OCI-LY3 (cell line): ENCODE data around the gene WTAP.
A peak's percentile ranks its signal among the peaks of the same experiment; 100 is the strongest.

ENCODE experiments used
- H2AFZ ChIP-seq: fragments of 200-600, 300-600 bp; shearing (Covaris generic); 2 replicates; pipeline ENCODE4 v1.6.0; 2014; ENCODE audit warnings: antibody characterized with exemption, low read depth, low read length
- H3K27ac ChIP-seq: fragments of 200-600, 300-600 bp; sonication (generic); 2 replicates; pipeline ENCODE4 v1.5.1; 2014; ENCODE audit warnings: mild to moderate bottlenecking, low read length, moderate library complexity, mixed read lengths
- H3K27me3 ChIP-seq: fragments of 200-600, 300-600 bp; sonication (generic); 2 replicates; pipeline ENCODE4 v1.6.1; 2014; ENCODE audit warnings: low read depth, low read length, mixed read lengths
- H3K36me3 ChIP-seq: fragments of 200-600, 300-600 bp; sonication (generic); replicated peaks from 2 replicates; pipeline ENCODE3; 2014; ENCODE audit warnings: low read depth, low read length, mixed read lengths
- H3K4me1 ChIP-seq: fragments of 300-600, 200-600 bp; sonication (generic); 2 replicates; pipeline ENCODE4 v1.6.1; 2014; ENCODE audit warnings: low read length, mixed read lengths
- H3K4me2 ChIP-seq: fragments of 200-600, 300-600 bp; sonication (generic); 2 replicates; pipeline ENCODE4 v1.6.1; 2014; ENCODE audit warnings: low read length, mixed read lengths
- H3K4me3 ChIP-seq: fragments of 300-600, 200-600 bp; sonication (generic); 2 replicates; pipeline ENCODE4 v1.5.1; 2014; ENCODE audit warnings: antibody characterized with exemption, mild to moderate bottlenecking, low read length, moderate library complexity
- H3K79me2 ChIP-seq: fragments of 300-600, 200-600 bp; shearing (Covaris generic); 2 replicates; pipeline ENCODE4 v1.6.1; 2014; ENCODE audit warnings: mild to moderate bottlenecking, low read length, mixed read lengths
- H3K9ac ChIP-seq: fragments of 300-600, 200-600 bp; shearing (Covaris generic); 2 replicates; pipeline ENCODE4 v1.6.0; 2014; ENCODE audit warnings: mild to moderate bottlenecking, low read length, moderate library complexity
- H3K9me3 ChIP-seq: fragments of 200-600, 300-600 bp; shearing (Covaris generic); 2 replicates; pipeline ENCODE4 v1.6.1; 2014; ENCODE audit warnings: low read length, mixed read lengths; ENCODE audit not compliant: insufficient read depth
- H4K20me1 ChIP-seq: fragments of 200-600, 300-600 bp; sonication (generic); 2 replicates; pipeline ENCODE4 v1.6.1; 2016; ENCODE audit warnings: low read length, mixed read lengths; ENCODE audit not compliant: insufficient read depth
- CTCF ChIP-seq: fragments of 200-600, 300-600 bp; sonication (generic); IDR thresholded peaks from 2 replicates; pipeline ENCODE4 v1.5.1; 2014; ENCODE audit warnings: antibody characterized with exemption, low read length, low read depth
- EZH2phosphoT487 ChIP-seq: fragments of 200-600 bp; shearing (Covaris generic); IDR thresholded peaks from 2 replicates; pipeline ENCODE4 v1.6.1; 2018; ENCODE audit warnings: antibody characterized with exemption, mixed run types, low read depth

WTAP gene

DNA sequence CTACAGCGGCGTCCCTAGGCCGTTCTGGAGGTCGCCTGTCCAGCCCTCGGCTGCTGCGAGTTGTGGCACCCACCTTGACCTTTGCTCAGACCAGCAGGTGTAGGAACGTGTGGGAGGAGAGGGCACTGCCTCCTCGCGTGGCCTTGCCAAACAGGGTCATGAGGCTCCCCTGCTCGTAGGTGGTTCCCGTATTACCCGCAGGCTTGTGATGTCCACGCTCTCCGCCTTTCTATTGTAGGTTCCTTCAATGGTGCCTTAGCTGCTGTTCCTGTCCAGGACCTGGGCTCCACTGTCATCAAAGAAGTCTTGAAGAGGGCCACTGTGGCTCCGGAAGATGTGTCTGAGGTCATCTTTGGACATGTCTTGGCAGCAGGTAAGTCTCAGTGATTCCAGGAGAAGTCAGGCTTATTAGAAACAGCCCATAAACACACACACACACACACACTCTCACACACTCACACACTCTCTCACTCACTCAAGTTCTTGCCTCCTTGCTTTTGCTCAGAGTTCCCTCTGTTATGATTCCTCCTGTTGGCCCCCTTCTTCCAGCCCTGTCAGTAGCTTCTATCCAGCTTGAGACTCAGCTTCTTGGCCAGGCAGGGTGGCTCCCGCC is 35.5 kb downstream of the WTAP start:
- Histone ChIP-seq H3K79me2 (peaks cover 25% of the 10 kb centered on the region), H3K9ac (peak overlapping the region; percentile 100), H3K36me3 (peaks cover 40% of the 10 kb centered on the region), H3K27me3 (no peaks in the 10 kb centered on the region), H3K9me3 (no peaks in the 10 kb centered on the region), H3K4me1 (peaks cover 12% of the 10 kb centered on the region), H4K20me1 (no peaks in the 10 kb centered on the region), H2AFZ (no peak overlapping the region), H3K27ac (peak overlapping the region; percentile 98), H3K4me2 (peak overlapping the region; percentile 89), H3K4me3 (peak overlapping the region; percentile 99)
- TF ChIP-seq CTCF = no peak
- TF ChIP-seq EZH2phosphoT487 = no peak

DNA sequence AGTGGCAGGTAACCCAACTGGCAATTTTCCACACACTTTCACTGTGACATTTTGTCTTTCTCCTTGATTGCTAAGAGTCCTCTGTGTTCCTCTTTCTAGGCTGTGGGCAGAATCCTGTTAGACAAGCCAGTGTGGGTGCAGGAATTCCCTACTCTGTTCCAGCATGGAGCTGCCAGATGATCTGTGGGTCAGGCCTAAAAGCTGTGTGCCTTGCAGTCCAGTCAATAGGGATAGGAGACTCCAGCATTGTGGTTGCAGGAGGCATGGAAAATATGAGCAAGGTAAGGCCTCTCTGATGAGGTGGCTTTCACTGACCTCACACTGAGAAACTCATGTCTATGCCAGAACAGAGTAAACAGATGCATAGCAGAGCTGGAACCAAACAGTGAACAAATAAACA is 39.6 kb downstream of the WTAP start:
- Histone ChIP-seq H3K4me2 (no peak overlapping the region), H3K4me1 (peaks cover 4% of the 10 kb centered on the region; the same call in 1 of the 2 replicates), H3K27ac (no peak overlapping the region), H3K79me2 (peaks cover 11% of the 10 kb centered on the region; the same call in 1 of the 2 replicates), H3K9ac (no peak overlapping the region), H3K27me3 (no peaks in the 10 kb centered on the region), H3K9me3 (no peaks in the 10 kb centered on the region), H3K4me3 (no peak overlapping the region), H4K20me1 (no peaks in the 10 kb centered on the region), H3K36me3 (peaks cover 51% of the 10 kb centered on the region), H2AFZ (no peak overlapping the region)
- TF ChIP-seq CTCF = no peak
- TF ChIP-seq EZH2phosphoT487 = no peak

GRCh38 chr6:159769470-159769869 is 42.2 kb downstream of the WTAP start:
- peaks cover 54% of the 10 kb centered on the region for H3K36me3 ChIP-seq

GRCh38 chr6:159772196-159772595 is 44.9 kb downstream of the WTAP start:
- no peaks in the 10 kb centered on the region for H4K20me1 ChIP-seq
- H3K27me3 ChIP-seq = no peaks in the 10 kb centered on the region
- no peak for TF ChIP-seq EZH2phosphoT487
- no peak for TF ChIP-seq CTCF
- H3K4me2 ChIP-seq = no peak overlapping the region
- no peak overlapping the region for H3K4me3 ChIP-seq
- H2AFZ ChIP-seq = no peak overlapping the region
- H3K9me3 ChIP-seq = no peaks in the 10 kb centered on the region
- H3K9ac ChIP-seq = no peak overlapping the region
- peaks cover 55% of the 10 kb centered on the region for H3K36me3 ChIP-seq
- H3K4me1 ChIP-seq = no peaks in the 10 kb centered on the region
- H3K79me2 ChIP-seq = no peaks in the 10 kb centered on the region
- H3K27ac ChIP-seq = no peak overlapping the region

More at GRCh38 chr6:159769470-159769869, 42.2 kb downstream of the WTAP start:
- no peaks in the 10 kb centered on the region for H4K20me1 ChIP-seq
- no peak overlapping the region for H3K4me2 ChIP-seq
- no peaks in the 10 kb centered on the region for H3K4me1 ChIP-seq
- no peaks in the 10 kb centered on the region for H3K9me3 ChIP-seq
- H3K27me3 ChIP-seq = no peaks in the 10 kb centered on the region
- no peak overlapping the region for H2AFZ ChIP-seq
- H3K27ac ChIP-seq = no peak overlapping the region
- TF ChIP-seq CTCF (no peak), EZH2phosphoT487 (no peak)
- no peaks in the 10 kb centered on the region for H3K79me2 ChIP-seq
- no peak overlapping the region for H3K4me3 ChIP-seq
- H3K9ac ChIP-seq = no peak overlapping the region
